Astrocyte (in vitro differentiated cells and primary cell): ENCODE data around the gene VPS41. TPM values are rescaled to one million over a fixed set of nuclear protein-coding genes. Genes with fewer than 3 reads are reported as not detected.
"Not testable (repeated sequence)": the region's sequence is repeated elsewhere in the genome, so short reads cannot be mapped to it uniquely, and the experiment has no call there.

Experiments used
- DNase-seq: peaks from one replicate; pipeline ENCODE4 v3.0.0-alpha.2; 2010; ENCODE audit warnings: low read depth
- FAIRE-seq: peaks from 2 replicates; lab custom pipeline; 2011; peaks lifted over from hg19 to GRCh38; lab: Jason Lieb, UNC
- H2AFZ ChIP-seq: 2 replicates; pipeline ENCODE4 v1.6.0; 2012; ENCODE audit warnings: low read depth, low read length, inconsistent platforms
- H3K27ac ChIP-seq: 2 replicates; pipeline ENCODE4 v1.5.1; 2011; ENCODE audit warnings: low read depth, low read length, inconsistent platforms
- H3K27me3 ChIP-seq: 2 replicates; pipeline ENCODE4 v1.6.0; 2011; ENCODE audit warnings: low read length, inconsistent platforms; ENCODE audit not compliant: insufficient read depth
- H3K36me3 ChIP-seq: 2 replicates; pipeline ENCODE4 v1.5.1; 2011; ENCODE audit warnings: low read length, inconsistent platforms; ENCODE audit not compliant: insufficient read depth
- H3K4me1 ChIP-seq: 2 replicates; pipeline ENCODE4 v1.5.1; 2011; ENCODE audit warnings: low read length, inconsistent platforms; ENCODE audit not compliant: insufficient read depth
- H3K4me2 ChIP-seq: 2 replicates; pipeline ENCODE4 v1.6.0; 2012; ENCODE audit warnings: low read length, inconsistent platforms
- H3K4me3 ChIP-seq: 2 replicates; pipeline ENCODE4 v1.5.1; 2011; ENCODE audit warnings: low read depth, mild to moderate bottlenecking, low read length, inconsistent platforms; ENCODE audit not compliant: insufficient read depth
- H3K79me2 ChIP-seq: 2 replicates; pipeline ENCODE4 v1.6.0; 2012; ENCODE audit warnings: mild to moderate bottlenecking, low read length, inconsistent platforms; ENCODE audit not compliant: insufficient read depth
- H3K9ac ChIP-seq: 2 replicates; pipeline ENCODE4 v1.6.0; 2012; ENCODE audit warnings: mild to moderate bottlenecking, low read length, inconsistent platforms
- H3K9me3 ChIP-seq: 2 replicates; pipeline ENCODE4 v1.5.1; 2012; ENCODE audit warnings: low read depth, mild to moderate bottlenecking, low read length, inconsistent platforms; ENCODE audit not compliant: insufficient read depth
- H4K20me1 ChIP-seq: 2 replicates; pipeline ENCODE4 v1.6.0; 2012; ENCODE audit warnings: low read length, inconsistent platforms; ENCODE audit not compliant: insufficient read depth
- H3K27ac Mint-ChIP-seq: one replicate; pipeline ENCODE4 v1.8.0; 2021; ENCODE audit warnings: mild to moderate bottlenecking, mixed read lengths; ENCODE audit not compliant: unreplicated experiment
- H3K27me3 Mint-ChIP-seq: one replicate; pipeline ENCODE4 v1.8.0; 2021; ENCODE audit warnings: low read depth, mixed read lengths; ENCODE audit not compliant: unreplicated experiment
- H3K36me3 Mint-ChIP-seq: one replicate; pipeline ENCODE4 v1.8.0; 2021; ENCODE audit warnings: low read depth, mixed read lengths; ENCODE audit not compliant: unreplicated experiment
- H3K4me1 Mint-ChIP-seq: one replicate; pipeline ENCODE4 v1.8.0; 2021; ENCODE audit warnings: low read depth, mixed read lengths; ENCODE audit not compliant: unreplicated experiment
- H3K4me3 Mint-ChIP-seq: one replicate; pipeline ENCODE4 v1.8.0; 2021; ENCODE audit warnings: mild to moderate bottlenecking, moderate library complexity, mixed read lengths; ENCODE audit not compliant: unreplicated experiment
- H3K9me3 Mint-ChIP-seq: one replicate; pipeline ENCODE4 v1.8.0; 2021; ENCODE audit warnings: mild to moderate bottlenecking, mixed read lengths; ENCODE audit not compliant: unreplicated experiment
- EZH2 ChIP-seq: IDR thresholded peaks from 2 replicates; pipeline ENCODE4 v1.6.1; 2012; ENCODE audit warnings: mild to moderate bottlenecking, low read length, inconsistent platforms; ENCODE audit not compliant: insufficient read depth
- total RNA-seq: library from RNA; stranded (reverse); gene quantifications from 2 replicates; pipeline ENCODE4 v1.2.1, GENCODE V29; 2021
- TF ChIP-seq, protein P1 (sequence below): IDR thresholded peaks from 2 replicates; pipeline ENCODE4 v1.5.1; 2011; ENCODE audit warnings: low read depth, mild to moderate bottlenecking, inconsistent platforms, low read length, moderate library complexity; ENCODE audit not compliant: insufficient read depth

The VPS41 gene
- total RNA-seq, 1 donor from 2014 or later = 93.6 TPM

DNA sequence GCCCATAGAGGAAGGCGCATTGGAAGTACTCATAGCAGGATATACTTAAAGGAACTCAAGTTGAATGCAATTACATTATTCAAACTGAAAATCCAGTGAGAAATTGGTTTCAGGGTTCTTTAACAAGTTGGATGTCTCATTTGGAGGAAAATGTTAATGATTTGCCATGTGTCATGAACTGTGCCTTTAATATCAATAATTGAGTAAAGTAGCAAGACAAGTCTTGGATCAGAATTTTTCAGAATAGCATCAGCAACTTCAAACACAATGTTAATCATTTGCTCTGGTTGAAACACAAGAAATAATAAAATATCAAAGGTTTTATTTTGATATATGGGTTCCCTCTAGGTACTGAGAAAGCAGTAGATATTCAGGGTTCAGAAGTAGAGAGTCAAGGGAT, 44.2 kb upstream of the VPS41 start:
- H4K20me1 ChIP-seq = no peaks in the 10 kb centered on the region
- H3K9me3 ChIP-seq = no peaks in the 10 kb centered on the region

DNA sequence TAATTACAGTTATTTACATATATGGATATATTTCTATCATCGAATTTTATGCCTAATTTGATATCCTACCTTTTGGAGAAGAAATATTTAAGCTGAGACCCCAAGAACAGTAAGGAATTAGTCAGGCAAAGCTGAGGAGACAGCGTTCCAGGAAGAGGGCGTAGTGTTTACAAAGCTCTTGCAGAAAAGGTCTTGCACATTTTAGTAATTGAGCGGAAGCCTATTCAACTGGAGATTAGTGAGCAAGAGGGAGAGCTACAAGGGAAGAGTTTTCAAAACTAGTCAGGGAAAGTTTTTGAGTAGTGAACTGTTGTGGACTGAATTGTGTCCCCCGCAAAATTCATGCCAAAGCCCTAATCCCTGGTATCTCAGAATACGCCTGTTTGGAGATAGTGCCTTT, 42.2 kb upstream of the VPS41 start:
- Mint-ChIP-seq H3K4me1 (peaks cover 3% of the 10 kb centered on the region), H3K36me3 (no peaks in the 10 kb centered on the region), H3K27me3 (no peaks in the 10 kb centered on the region), H3K27ac (no peak overlapping the region), H3K4me3 (no peak overlapping the region), H3K9me3 (no peaks in the 10 kb centered on the region)
- DNase-seq (no peak), FAIRE-seq (no peak)
- Histone ChIP-seq H4K20me1 (no peaks in the 10 kb centered on the region), H3K4me1 (no peaks in the 10 kb centered on the region), H3K27me3 (no peaks in the 10 kb centered on the region), H3K4me3 (no peak overlapping the region), H2AFZ (no peak overlapping the region), H3K36me3 (no peaks in the 10 kb centered on the region), H3K79me2 (no peaks in the 10 kb centered on the region), H3K27ac (no peak overlapping the region), H3K4me2 (no peak overlapping the region), H3K9ac (no peak overlapping the region), H3K9me3 (no peaks in the 10 kb centered on the region)
- no peak for TF ChIP-seq EZH2
- TF ChIP-seq, protein P1, sequence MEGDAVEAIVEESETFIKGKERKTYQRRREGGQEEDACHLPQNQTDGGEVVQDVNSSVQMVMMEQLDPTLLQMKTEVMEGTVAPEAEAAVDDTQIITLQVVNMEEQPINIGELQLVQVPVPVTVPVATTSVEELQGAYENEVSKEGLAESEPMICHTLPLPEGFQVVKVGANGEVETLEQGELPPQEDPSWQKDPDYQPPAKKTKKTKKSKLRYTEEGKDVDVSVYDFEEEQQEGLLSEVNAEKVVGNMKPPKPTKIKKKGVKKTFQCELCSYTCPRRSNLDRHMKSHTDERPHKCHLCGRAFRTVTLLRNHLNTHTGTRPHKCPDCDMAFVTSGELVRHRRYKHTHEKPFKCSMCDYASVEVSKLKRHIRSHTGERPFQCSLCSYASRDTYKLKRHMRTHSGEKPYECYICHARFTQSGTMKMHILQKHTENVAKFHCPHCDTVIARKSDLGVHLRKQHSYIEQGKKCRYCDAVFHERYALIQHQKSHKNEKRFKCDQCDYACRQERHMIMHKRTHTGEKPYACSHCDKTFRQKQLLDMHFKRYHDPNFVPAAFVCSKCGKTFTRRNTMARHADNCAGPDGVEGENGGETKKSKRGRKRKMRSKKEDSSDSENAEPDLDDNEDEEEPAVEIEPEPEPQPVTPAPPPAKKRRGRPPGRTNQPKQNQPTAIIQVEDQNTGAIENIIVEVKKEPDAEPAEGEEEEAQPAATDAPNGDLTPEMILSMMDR = no peak

More for the DNA sequence above, 44.2 kb upstream of the VPS41 start:
- no peaks in the 10 kb centered on the region for H3K36me3 Mint-ChIP-seq
- H3K27ac Mint-ChIP-seq = no peak overlapping the region
- no peak overlapping the region for H3K4me3 Mint-ChIP-seq
- Histone ChIP-seq H3K36me3 (no peaks in the 10 kb centered on the region), H3K9ac (no peak overlapping the region), H3K4me3 (no peak overlapping the region), H3K4me2 (no peak overlapping the region), H2AFZ (no peak overlapping the region), H3K27me3 (no peaks in the 10 kb centered on the region), H3K27ac (no peak overlapping the region), H3K4me1 (no peaks in the 10 kb centered on the region), H3K79me2 (no peaks in the 10 kb centered on the region)
- no peaks in the 10 kb centered on the region for H3K9me3 Mint-ChIP-seq
- no peaks in the 10 kb centered on the region for H3K27me3 Mint-ChIP-seq
- peaks cover 3% of the 10 kb centered on the region for H3K4me1 Mint-ChIP-seq
- DNase-seq = no peak
- TF ChIP-seq, protein P1 = no peak
- TF ChIP-seq EZH2 = no peak
- FAIRE-seq = no peak

DNA sequence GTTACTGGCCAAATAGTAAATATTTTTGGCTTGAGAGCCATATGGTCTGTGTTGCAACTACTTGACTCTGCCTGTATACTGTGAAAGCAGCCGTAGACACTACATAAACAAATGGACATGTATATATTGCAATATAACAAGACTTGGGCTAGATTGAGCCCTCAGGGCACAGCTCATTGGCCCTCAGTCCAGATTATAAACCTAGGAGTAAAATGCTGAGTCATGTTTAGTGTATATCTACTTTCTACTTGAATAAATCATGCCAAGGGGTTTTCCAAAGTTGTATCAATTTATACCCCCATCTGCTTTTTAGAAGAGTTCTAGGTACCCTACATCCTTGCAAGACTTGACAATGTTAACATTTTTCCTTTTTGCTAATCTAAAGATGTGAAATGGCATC, 41.3 kb upstream of the VPS41 start:
- no peaks in the 10 kb centered on the region for H3K9me3 Mint-ChIP-seq
- H2AFZ ChIP-seq = no peak overlapping the region
- TF ChIP-seq EZH2 = no peak
- no peaks in the 10 kb centered on the region for H3K9me3 ChIP-seq
- H3K36me3 Mint-ChIP-seq = no peaks in the 10 kb centered on the region
- peaks cover 3% of the 10 kb centered on the region for H3K4me1 Mint-ChIP-seq
- H3K4me3 ChIP-seq = no peak overlapping the region
- H3K27ac ChIP-seq = no peak overlapping the region
- H3K4me3 Mint-ChIP-seq = no peak overlapping the region
- H4K20me1 ChIP-seq = no peaks in the 10 kb centered on the region
- H3K36me3 ChIP-seq = no peaks in the 10 kb centered on the region
- no peaks in the 10 kb centered on the region for H3K79me2 ChIP-seq
- no peaks in the 10 kb centered on the region for H3K4me1 ChIP-seq
- no peaks in the 10 kb centered on the region for H3K27me3 ChIP-seq
- no peak overlapping the region for H3K9ac ChIP-seq
- FAIRE-seq (no peak), DNase-seq (no peak)
- H3K27ac Mint-ChIP-seq = no peak overlapping the region
- H3K27me3 Mint-ChIP-seq = no peaks in the 10 kb centered on the region
- no peak overlapping the region for H3K4me2 ChIP-seq

DNA sequence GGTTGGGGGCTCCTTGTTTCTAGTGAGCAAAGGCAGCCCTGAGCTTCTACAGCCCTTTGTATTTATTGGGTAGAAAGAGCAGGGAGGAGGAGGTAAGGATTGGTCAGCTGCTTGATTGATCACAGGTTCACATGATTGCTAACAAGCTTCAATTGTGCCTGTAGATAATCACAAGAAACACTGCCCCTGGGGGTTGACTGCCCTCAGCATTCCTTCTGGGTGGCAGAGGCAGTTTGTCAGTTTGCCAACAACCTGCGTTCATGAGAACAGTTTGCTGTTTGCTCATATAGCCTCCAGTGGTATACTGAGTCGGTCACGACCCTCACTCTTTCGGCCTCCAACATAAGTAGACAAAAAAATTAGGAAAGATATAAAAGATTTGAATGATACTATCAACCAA, 38.5 kb upstream of the VPS41 start:
- not testable (repeated sequence) for H3K9me3 ChIP-seq, H3K9ac ChIP-seq, H4K20me1 ChIP-seq, H3K27ac ChIP-seq, H3K27me3 ChIP-seq, H3K4me2 ChIP-seq, H3K27ac Mint-ChIP-seq, FAIRE-seq, DNase-seq, H3K4me1 Mint-ChIP-seq, H3K79me2 ChIP-seq, H3K4me1 ChIP-seq, H3K36me3 Mint-ChIP-seq, H3K9me3 Mint-ChIP-seq, H3K36me3 ChIP-seq, H2AFZ ChIP-seq, H3K27me3 Mint-ChIP-seq, H3K4me3 Mint-ChIP-seq, H3K4me3 ChIP-seq
